ENCODE measurements around the gene MAP3K9. TPM values are rescaled to one million over a fixed set of nuclear protein-coding genes. Genes with fewer than 3 reads are reported as not detected.
A peak's percentile ranks its signal among the peaks of the same experiment; 100 is the strongest.

MAP3K9 gene
- polyA plus RNA-seq, 1 experiment, result 0.24 TPM

- DNase-seq (ENCODE audit: low read depth, low spot score), result no peak
- TF ChIP-seq, protein P1, sequence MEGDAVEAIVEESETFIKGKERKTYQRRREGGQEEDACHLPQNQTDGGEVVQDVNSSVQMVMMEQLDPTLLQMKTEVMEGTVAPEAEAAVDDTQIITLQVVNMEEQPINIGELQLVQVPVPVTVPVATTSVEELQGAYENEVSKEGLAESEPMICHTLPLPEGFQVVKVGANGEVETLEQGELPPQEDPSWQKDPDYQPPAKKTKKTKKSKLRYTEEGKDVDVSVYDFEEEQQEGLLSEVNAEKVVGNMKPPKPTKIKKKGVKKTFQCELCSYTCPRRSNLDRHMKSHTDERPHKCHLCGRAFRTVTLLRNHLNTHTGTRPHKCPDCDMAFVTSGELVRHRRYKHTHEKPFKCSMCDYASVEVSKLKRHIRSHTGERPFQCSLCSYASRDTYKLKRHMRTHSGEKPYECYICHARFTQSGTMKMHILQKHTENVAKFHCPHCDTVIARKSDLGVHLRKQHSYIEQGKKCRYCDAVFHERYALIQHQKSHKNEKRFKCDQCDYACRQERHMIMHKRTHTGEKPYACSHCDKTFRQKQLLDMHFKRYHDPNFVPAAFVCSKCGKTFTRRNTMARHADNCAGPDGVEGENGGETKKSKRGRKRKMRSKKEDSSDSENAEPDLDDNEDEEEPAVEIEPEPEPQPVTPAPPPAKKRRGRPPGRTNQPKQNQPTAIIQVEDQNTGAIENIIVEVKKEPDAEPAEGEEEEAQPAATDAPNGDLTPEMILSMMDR (IDR thresholded peaks at IDR 0.05; ENCODE audit: low read depth, low read length), result no peak
- CTCF ChIA-PET, result interaction anchor here (1.0 to 2.2 kb wide), 2 partner anchors 65 to 151 kb away, joined by 3 to 14 read pairs; no protein-coding TSS in a partner anchor
- no peaks in the 10 kb centered on the region for H3K9me3 ChIP-seq (ENCODE audit: control insufficient read depth, insufficient read depth, low read length)
- POLR2A ChIA-PET, result interaction anchor here (0.5 to 2.1 kb wide), 4 partner anchors 11 to 543 kb away, joined by 3 to 8 read pairs (median 4); no protein-coding TSS in a partner anchor
- peak overlapping the region; percentile 70 for H3K4me3 ChIP-seq (ENCODE audit: low read depth, low read length)
- no peak overlapping the region for H3K27ac ChIP-seq (ENCODE audit: low read depth, low read length)
- H3K27me3 ChIP-seq (ENCODE audit: control insufficient read depth, insufficient read depth, low read length), result no peaks in the 10 kb centered on the region
Measured at GRCh38 chr14:70821584-70822529, 12.5 kb upstream of the MAP3K9 start.

GRCh38 chr14:70816525-70816924, 7.2 kb upstream of the MAP3K9 start:
- no peak overlapping the region for H3K27ac ChIP-seq (ENCODE audit: low read depth, low read length)
- no peak for DNase-seq (ENCODE audit: low read depth, low spot score)
- peaks cover 10% of the 10 kb centered on the region for H3K27me3 ChIP-seq (ENCODE audit: control insufficient read depth, insufficient read depth, low read length)
- ChIA-PET POLR2A (no interaction called here), CTCF (interaction anchor here (1.2 to 3.1 kb wide), 10 partner anchors 71 to 987 kb away, joined by 3 to 66 read pairs (median 15); partner anchors contain the start of gene PCNX1)
- TF ChIP-seq, protein P1 (IDR thresholded peaks at IDR 0.05; ENCODE audit: low read depth, low read length), result no peak
- H3K9me3 ChIP-seq (ENCODE audit: control insufficient read depth, insufficient read depth, low read length), result no peaks in the 10 kb centered on the region
- H3K4me3 ChIP-seq (ENCODE audit: low read depth, low read length), result no peak overlapping the region

DNA sequence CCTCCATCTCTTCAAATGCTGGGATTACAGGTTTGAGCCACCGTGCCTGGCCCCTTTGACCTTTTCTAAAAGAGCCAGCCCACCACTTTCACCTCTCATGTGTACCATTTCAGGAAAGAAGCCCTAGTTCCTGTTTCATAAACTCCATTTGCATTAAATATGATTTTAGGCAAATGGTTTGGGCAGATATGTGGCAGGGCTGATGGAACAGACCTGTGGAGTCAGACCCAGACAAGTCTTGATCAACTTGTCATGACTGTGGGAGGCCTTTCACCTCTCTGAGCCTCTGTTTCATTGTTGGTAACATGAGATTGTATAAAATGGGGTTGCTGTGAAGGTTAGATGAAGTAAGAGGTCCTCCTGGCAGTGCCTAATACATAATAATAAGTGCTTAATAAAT, 5.2 kb upstream of the MAP3K9 start:
- H3K4me3 ChIP-seq (ENCODE audit: low read depth, low read length), result no peak overlapping the region
- no peak overlapping the region for H3K27ac ChIP-seq (ENCODE audit: low read depth, low read length)
- ChIA-PET POLR2A (no interaction called here), CTCF (no interaction called here)
- no peak for DNase-seq (ENCODE audit: low read depth, low spot score)
- no peaks in the 10 kb centered on the region for H3K9me3 ChIP-seq (ENCODE audit: control insufficient read depth, insufficient read depth, low read length)
- peaks cover 25% of the 10 kb centered on the region for H3K27me3 ChIP-seq (ENCODE audit: control insufficient read depth, insufficient read depth, low read length)
- TF ChIP-seq, protein P1 (IDR thresholded peaks at IDR 0.05; ENCODE audit: low read depth, low read length), result no peak

GRCh38 chr14:70812124-70812818, 3.0 kb upstream of the MAP3K9 start:
- CTCF ChIA-PET, result no interaction called here
- no peak overlapping the region for H3K27ac ChIP-seq (ENCODE audit: low read depth, low read length)
- H3K4me3 ChIP-seq (ENCODE audit: low read depth, low read length), result no peak overlapping the region
- DNase-seq (ENCODE audit: low read depth, low spot score), result no peak
- no peaks in the 10 kb centered on the region for H3K9me3 ChIP-seq (ENCODE audit: control insufficient read depth, insufficient read depth, low read length)
- TF ChIP-seq, protein P1 (IDR thresholded peaks at IDR 0.05; ENCODE audit: low read depth, low read length), result no peak
- peaks cover 35% of the 10 kb centered on the region for H3K27me3 ChIP-seq (ENCODE audit: control insufficient read depth, insufficient read depth, low read length)
- POLR2A ChIA-PET, result no interaction called here

Data from AG04450 (cell line).